Activated CD8-positive, alpha-beta T cell treated with anti-CD3 and anti-CD28 coated beads for 36 hours (primary cell): ENCODE measurements around the gene MBD5. TPM values are rescaled to one million over a fixed set of nuclear protein-coding genes. Genes with fewer than 3 reads are reported as not detected.

ENCODE experiments used
- ATAC-seq: fragments of 200-7000 bp; cut with Tn5 transposase; one replicate; pipeline ENCODE4 v1.10.0; 2021; ENCODE audit warnings: mild to moderate bottlenecking, moderate library complexity
- CTCF ChIA-PET: fragments of 350-600 bp; sonication (Branson Sonifier 250); formaldehyde crosslinking; loops from one replicate; lab custom pipeline; 2021; ENCODE audit warnings: antibody characterized with exemption; lab: Charles Lee
- POLR2A ChIA-PET: fragments of 350-600 bp; sonication (Branson Sonifier 250); formaldehyde crosslinking; loops from one replicate; lab custom pipeline; 2021; ENCODE audit warnings: antibody characterized with exemption; lab: Charles Lee
- DNase-seq: peaks from one replicate; pipeline ENCODE4 v3.0.0-alpha.2; 2020
- H3K27ac Mint-ChIP-seq: one replicate; pipeline ENCODE4 v1.8.0; 2021; ENCODE audit warnings: mild to moderate bottlenecking, mixed read lengths
- H3K27me3 Mint-ChIP-seq: one replicate; pipeline ENCODE4 v1.8.0; 2021; ENCODE audit warnings: mixed read lengths
- H3K36me3 Mint-ChIP-seq: one replicate; pipeline ENCODE4 v1.8.0; 2021; ENCODE audit warnings: low read depth, mixed read lengths
- H3K4me1 Mint-ChIP-seq: one replicate; pipeline ENCODE4 v1.8.0; 2021; ENCODE audit warnings: low read depth, mixed read lengths
- H3K4me3 Mint-ChIP-seq: one replicate; pipeline ENCODE4 v1.8.0; 2021; ENCODE audit warnings: mild to moderate bottlenecking, moderate library complexity, mixed read lengths
- H3K9me3 Mint-ChIP-seq: one replicate; pipeline ENCODE4 v1.8.0; 2021; ENCODE audit warnings: mixed read lengths
- intact Hi-C: fragments of 100-400 bp; cut with micrococcal nuclease; formaldehyde crosslinking; loops from one replicate; pipeline ENCODE4 v1.10.0; 2022
- total RNA-seq, 2 experiments: library from RNA; stranded (reverse); gene quantifications; one replicate each; pipeline ENCODE4 v1.2.3, GENCODE V29; 2021
- TF ChIP-seq, protein P1 (sequence below): fragments of 200-600 bp; IDR thresholded peaks from one replicate; pipeline ENCODE4 v1.8.0; 2022; ENCODE audit warnings: antibody characterized with exemption, mild to moderate bottlenecking

The MBD5 gene
- total RNA-seq, 2 experiments from 2014 or later, result 16.6 to 17.9 TPM

DNA sequence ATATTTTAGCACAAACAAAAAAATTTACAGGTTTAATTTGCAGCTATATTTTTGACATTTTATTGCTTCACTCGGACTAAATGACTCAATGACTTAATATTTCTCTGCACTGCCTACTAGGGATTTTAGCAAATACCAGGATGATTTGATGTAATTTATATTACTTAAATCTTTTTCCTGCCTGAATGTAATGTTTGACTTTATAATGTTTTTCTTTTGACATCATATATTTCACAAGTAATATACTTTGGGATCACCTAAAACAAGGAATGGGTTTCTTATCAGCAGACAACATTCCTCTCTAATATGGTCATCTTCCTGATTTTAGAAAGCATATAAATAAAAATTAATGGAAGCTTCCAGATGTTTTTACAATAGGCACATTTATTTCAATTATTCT lies 370.4 kb downstream of the MBD5 start:
- no peak for DNase-seq
- ChIA-PET POLR2A (no interaction called here), CTCF (no interaction called here)
- Mint-ChIP-seq H3K4me3 (no peak overlapping the region), H3K27me3 (no peaks in the 10 kb centered on the region), H3K4me1 (no peaks in the 10 kb centered on the region), H3K27ac (no peak overlapping the region), H3K36me3 (peaks cover 4% of the 10 kb centered on the region), H3K9me3 (no peaks in the 10 kb centered on the region)
- TF ChIP-seq, protein P1, sequence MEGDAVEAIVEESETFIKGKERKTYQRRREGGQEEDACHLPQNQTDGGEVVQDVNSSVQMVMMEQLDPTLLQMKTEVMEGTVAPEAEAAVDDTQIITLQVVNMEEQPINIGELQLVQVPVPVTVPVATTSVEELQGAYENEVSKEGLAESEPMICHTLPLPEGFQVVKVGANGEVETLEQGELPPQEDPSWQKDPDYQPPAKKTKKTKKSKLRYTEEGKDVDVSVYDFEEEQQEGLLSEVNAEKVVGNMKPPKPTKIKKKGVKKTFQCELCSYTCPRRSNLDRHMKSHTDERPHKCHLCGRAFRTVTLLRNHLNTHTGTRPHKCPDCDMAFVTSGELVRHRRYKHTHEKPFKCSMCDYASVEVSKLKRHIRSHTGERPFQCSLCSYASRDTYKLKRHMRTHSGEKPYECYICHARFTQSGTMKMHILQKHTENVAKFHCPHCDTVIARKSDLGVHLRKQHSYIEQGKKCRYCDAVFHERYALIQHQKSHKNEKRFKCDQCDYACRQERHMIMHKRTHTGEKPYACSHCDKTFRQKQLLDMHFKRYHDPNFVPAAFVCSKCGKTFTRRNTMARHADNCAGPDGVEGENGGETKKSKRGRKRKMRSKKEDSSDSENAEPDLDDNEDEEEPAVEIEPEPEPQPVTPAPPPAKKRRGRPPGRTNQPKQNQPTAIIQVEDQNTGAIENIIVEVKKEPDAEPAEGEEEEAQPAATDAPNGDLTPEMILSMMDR, result no peak
- intact Hi-C loops, result no loop called here
- no peak for ATAC-seq

DNA sequence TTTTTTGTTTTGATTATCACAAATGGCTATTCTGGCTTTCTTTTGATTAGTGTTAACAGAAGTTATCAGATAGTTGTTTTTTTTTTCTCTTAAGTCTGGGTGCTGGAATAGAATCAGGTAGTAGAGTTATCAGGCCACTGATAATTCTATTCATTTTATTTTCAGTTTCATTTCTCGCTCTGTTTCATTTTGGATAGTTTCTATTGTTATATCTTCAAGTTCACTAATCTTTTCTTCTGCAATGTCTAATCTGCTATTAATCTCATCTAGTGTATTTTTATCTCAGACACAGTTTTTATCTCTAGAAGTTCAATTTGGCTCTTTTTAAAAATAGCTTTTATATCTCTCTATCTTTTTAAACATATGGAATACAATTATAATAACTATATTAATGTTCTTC lies 381.9 kb downstream of the MBD5 start:
- Mint-ChIP-seq H3K36me3 (peaks cover 3% of the 10 kb centered on the region), H3K9me3 (peaks cover 4% of the 10 kb centered on the region), H3K27me3 (no peaks in the 10 kb centered on the region), H3K27ac (no peak overlapping the region), H3K4me3 (no peak overlapping the region), H3K4me1 (peaks cover 2% of the 10 kb centered on the region)
- intact Hi-C loops, result no loop called here
- ChIA-PET POLR2A (no interaction called here), CTCF (interaction anchor here (1.2 to 1.9 kb wide), 2 partner anchors 83 to 106 kb away, joined by 3 to 5 read pairs; no protein-coding TSS in a partner anchor)
- no peak for DNase-seq
- TF ChIP-seq, protein P1, result no peak
- ATAC-seq, result no peak

DNA sequence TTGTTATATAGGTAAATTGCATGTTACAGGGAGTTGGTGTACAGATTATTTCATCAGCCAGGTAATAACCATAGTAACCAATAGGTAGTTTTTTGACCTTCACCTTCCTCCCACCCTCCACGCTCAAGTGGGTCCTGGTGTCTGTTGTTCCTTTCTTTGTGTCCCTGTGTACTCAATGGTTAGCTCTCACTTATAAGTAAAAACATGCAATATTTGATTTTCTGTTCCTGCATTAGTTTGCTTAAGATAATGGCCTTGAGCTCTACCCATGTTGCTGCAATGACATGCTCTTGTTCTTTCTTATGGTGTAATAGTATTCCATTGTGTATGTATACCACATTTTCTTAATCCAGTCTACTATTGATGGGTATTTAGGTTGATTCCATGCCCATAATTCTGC lies 390.0 kb downstream of the MBD5 start:
- Mint-ChIP-seq H3K4me1 (no peaks in the 10 kb centered on the region), H3K4me3 (no peak overlapping the region), H3K9me3 (peaks cover 26% of the 10 kb centered on the region), H3K27me3 (no peaks in the 10 kb centered on the region), H3K36me3 (peaks cover 13% of the 10 kb centered on the region), H3K27ac (no peak overlapping the region)
- CTCF ChIA-PET, result interaction anchor here (1.0 kb wide), 1 partner anchor 136 kb away, joined by 3 read pairs; no protein-coding TSS in a partner anchor
- ATAC-seq, result no peak
- POLR2A ChIA-PET, result no interaction called here
- intact Hi-C loops, result no loop called here
- no peak for DNase-seq
- TF ChIP-seq, protein P1, result no peak

DNA sequence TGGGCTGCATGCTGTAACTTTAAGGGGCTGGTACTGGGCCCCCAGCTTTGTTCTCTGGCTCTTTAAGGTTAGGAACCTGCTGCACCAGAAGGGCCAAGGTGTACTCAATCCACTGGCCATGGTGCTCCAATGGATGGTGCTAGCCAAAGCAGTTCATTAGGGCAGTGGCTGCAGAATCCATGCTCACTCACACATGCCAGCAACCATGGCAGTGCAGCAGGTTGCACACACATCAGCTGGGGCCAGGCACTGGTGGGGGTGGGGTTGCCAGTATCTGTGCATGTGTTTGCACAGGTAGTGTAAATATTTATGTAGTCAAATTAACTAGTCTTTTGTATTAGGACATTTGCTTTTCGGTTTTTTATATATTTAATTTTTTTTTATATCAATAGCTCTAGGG lies 395.4 kb downstream of the MBD5 start:
- DNase-seq, result no peak
- ATAC-seq, result no peak
- TF ChIP-seq, protein P1, result no peak
- intact Hi-C loops, result no loop called here
- H3K4me1 Mint-ChIP-seq, result no peaks in the 10 kb centered on the region
- no peak overlapping the region for H3K4me3 Mint-ChIP-seq
- H3K27ac Mint-ChIP-seq, result no peak overlapping the region
- no peaks in the 10 kb centered on the region for H3K27me3 Mint-ChIP-seq
- ChIA-PET POLR2A (no interaction called here), CTCF (interaction anchor here (0.7 kb wide), 1 partner anchor 13 kb away, joined by 3 read pairs; no protein-coding TSS in a partner anchor)
- H3K36me3 Mint-ChIP-seq, result peaks cover 18% of the 10 kb centered on the region
- peaks cover 27% of the 10 kb centered on the region for H3K9me3 Mint-ChIP-seq

DNA sequence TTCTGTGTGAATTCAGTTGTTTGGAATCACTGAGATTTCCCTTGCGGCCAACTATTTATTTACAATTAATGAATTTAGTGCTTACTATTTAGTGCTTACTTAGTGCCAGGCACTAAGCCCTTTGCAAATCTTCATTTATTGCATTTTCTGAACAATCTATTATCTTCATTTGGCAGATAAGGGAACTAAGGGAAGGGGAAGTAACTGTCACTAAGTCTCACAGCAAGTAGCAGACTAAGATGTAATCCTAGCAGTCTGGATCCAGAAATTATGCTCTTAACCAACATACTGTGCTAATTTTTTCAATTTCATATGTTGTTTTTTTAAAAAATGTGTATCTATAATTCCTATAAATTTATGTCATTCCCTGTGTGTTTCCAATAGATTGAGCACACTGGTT lies 409.2 kb downstream of the MBD5 start:
- no peaks in the 10 kb centered on the region for H3K27me3 Mint-ChIP-seq
- no peak overlapping the region for H3K4me3 Mint-ChIP-seq
- ChIA-PET POLR2A (no interaction called here), CTCF (no interaction called here)
- no peak overlapping the region for H3K27ac Mint-ChIP-seq
- ATAC-seq (no peak), DNase-seq (no peak)
- TF ChIP-seq, protein P1, result no peak
- H3K4me1 Mint-ChIP-seq, result no peaks in the 10 kb centered on the region
- no peaks in the 10 kb centered on the region for H3K36me3 Mint-ChIP-seq
- peaks cover 9% of the 10 kb centered on the region for H3K9me3 Mint-ChIP-seq
- intact Hi-C loops, result no loop called here
